ENCODE results near the gene IRS2.

Gene IRS2

DNA sequence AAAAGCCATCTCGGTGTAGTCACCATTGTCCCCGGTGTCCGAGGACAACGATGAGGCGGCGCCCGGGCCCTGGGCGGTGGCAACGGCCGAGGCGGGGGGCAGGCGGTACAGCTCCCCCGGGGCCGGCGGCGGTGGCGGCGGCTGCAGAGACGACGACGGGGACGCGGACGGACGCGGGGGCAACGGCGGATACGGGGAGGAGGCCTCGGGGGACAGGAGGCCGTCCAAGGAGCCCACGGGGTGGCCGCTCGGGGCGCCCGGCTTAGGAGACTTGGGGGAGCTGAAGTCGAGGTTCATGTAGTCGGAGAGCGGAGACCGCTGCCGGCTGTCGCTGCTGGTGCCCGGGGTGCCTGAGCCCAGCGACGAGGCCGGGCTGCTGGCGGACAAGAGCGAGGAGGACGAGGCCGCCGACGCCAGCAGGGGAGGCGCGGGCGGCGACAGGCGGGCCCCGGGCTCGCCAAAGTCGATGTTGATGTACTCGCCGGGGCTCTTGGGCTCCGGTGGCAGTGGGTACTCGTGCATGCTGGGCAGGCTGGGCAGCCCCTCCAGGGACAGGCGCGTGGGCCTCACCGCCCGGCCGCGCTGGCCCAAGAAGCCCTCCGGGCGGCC, 3.5 kb downstream of the IRS2 start:
- Histone ChIP-seq H3K79me2 (ENCODE audit: insufficient read depth, low read length) (no peaks in the 10 kb centered on the region), H3K9me2 (replicated peaks; ENCODE audit: low read depth, low read length) (no peaks in the 10 kb centered on the region), H3K4me3 (ENCODE audit: low read length, poor library complexity, severe bottlenecking) (no peak overlapping the region), H3K4me2 (ENCODE audit: low read depth, low read length, poor library complexity, severe bottlenecking) (no peak overlapping the region), H3K36me3 (ENCODE audit: insufficient read depth, low read length) (no peaks in the 10 kb centered on the region), H3K9ac (ENCODE audit: low read depth, low read length, poor library complexity, severe bottlenecking) (no peak overlapping the region), H4K20me1 (ENCODE audit: insufficient read depth, low read length, poor library complexity, severe bottlenecking) (peaks cover 5% of the 10 kb centered on the region), H3F3A (ENCODE audit: low read depth) (peaks cover 9% of the 10 kb centered on the region; the same call in 1 of the 2 replicates), H3K27me3 (ENCODE audit: insufficient read depth, low read length, poor library complexity, severe bottlenecking) (no peaks in the 10 kb centered on the region), H3K9me3 (ENCODE audit: insufficient read depth, low read depth, low read length) (no peaks in the 10 kb centered on the region), H3K4me1 (ENCODE audit: insufficient read depth, low read length, poor library complexity, severe bottlenecking) (peaks cover 36% of the 10 kb centered on the region), H2AFZ (ENCODE audit: low read length) (no peak overlapping the region)
- no peak for TF ChIP-seq EZH2phosphoT487 (IDR thresholded peaks at IDR 0.05; ENCODE audit: borderline replicate concordance)
- TF ChIP-seq, protein P1, sequence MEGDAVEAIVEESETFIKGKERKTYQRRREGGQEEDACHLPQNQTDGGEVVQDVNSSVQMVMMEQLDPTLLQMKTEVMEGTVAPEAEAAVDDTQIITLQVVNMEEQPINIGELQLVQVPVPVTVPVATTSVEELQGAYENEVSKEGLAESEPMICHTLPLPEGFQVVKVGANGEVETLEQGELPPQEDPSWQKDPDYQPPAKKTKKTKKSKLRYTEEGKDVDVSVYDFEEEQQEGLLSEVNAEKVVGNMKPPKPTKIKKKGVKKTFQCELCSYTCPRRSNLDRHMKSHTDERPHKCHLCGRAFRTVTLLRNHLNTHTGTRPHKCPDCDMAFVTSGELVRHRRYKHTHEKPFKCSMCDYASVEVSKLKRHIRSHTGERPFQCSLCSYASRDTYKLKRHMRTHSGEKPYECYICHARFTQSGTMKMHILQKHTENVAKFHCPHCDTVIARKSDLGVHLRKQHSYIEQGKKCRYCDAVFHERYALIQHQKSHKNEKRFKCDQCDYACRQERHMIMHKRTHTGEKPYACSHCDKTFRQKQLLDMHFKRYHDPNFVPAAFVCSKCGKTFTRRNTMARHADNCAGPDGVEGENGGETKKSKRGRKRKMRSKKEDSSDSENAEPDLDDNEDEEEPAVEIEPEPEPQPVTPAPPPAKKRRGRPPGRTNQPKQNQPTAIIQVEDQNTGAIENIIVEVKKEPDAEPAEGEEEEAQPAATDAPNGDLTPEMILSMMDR (conservative IDR thresholded peaks at IDR 0.05; ENCODE audit: low read length), result no peak

DNA sequence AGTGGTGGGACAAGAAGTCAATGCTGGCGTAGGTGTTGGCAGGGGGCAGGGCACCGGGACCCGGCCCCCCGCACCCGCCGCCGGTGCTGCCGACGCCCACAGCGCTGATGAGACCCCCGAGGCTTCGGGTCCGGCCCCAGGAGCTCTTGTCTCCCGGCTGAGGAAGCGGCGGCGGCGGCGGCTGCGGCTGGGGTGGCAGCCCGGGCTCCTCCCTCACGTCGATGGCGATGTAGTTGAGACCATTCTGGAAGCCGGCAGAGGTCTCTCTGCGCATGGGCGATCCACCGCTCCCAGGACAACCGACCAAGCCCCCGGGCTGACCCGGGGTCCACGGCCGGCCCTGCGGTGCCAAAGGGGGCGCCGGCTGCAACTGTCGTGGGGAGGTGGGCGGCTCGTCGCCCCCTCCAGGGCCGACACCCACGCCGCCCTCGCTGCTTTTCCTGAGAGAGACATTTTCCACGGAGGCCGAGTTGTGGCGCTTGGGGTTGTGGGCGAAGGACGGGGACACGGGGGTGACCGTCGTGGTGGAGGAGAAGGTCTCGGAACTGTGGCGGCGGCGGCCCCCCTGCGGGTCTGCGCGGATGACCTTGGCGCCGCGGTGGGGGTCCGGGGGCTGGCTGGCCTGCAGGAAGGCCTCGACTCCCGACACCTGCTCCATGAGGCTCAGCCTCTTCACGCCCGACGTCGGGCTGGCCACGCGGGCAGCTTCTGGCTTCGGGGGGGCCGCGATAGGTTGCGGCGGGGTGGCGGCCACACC, 4.1 kb downstream of the IRS2 start:
- Histone ChIP-seq H4K20me1 (ENCODE audit: insufficient read depth, low read length, poor library complexity, severe bottlenecking) (peaks cover 5% of the 10 kb centered on the region), H3K36me3 (ENCODE audit: insufficient read depth, low read length) (no peaks in the 10 kb centered on the region), H3K4me3 (ENCODE audit: low read length, poor library complexity, severe bottlenecking) (no peak overlapping the region), H3K27me3 (ENCODE audit: insufficient read depth, low read length, poor library complexity, severe bottlenecking) (no peaks in the 10 kb centered on the region), H3K9ac (ENCODE audit: low read depth, low read length, poor library complexity, severe bottlenecking) (no peak overlapping the region), H3K4me1 (ENCODE audit: insufficient read depth, low read length, poor library complexity, severe bottlenecking) (peaks cover 37% of the 10 kb centered on the region), H2AFZ (ENCODE audit: low read length) (no peak overlapping the region), H3K9me2 (replicated peaks; ENCODE audit: low read depth, low read length) (no peaks in the 10 kb centered on the region), H3K79me2 (ENCODE audit: insufficient read depth, low read length) (no peaks in the 10 kb centered on the region), H3K4me2 (ENCODE audit: low read depth, low read length, poor library complexity, severe bottlenecking) (no peak overlapping the region), H3F3A (ENCODE audit: low read depth) (peaks cover 9% of the 10 kb centered on the region; the same call in 1 of the 2 replicates), H3K9me3 (ENCODE audit: insufficient read depth, low read depth, low read length) (no peaks in the 10 kb centered on the region)
- no peak for TF ChIP-seq EZH2phosphoT487 (IDR thresholded peaks at IDR 0.05; ENCODE audit: borderline replicate concordance)
- TF ChIP-seq, protein P1 (conservative IDR thresholded peaks at IDR 0.05; ENCODE audit: low read length), result no peak

DNA sequence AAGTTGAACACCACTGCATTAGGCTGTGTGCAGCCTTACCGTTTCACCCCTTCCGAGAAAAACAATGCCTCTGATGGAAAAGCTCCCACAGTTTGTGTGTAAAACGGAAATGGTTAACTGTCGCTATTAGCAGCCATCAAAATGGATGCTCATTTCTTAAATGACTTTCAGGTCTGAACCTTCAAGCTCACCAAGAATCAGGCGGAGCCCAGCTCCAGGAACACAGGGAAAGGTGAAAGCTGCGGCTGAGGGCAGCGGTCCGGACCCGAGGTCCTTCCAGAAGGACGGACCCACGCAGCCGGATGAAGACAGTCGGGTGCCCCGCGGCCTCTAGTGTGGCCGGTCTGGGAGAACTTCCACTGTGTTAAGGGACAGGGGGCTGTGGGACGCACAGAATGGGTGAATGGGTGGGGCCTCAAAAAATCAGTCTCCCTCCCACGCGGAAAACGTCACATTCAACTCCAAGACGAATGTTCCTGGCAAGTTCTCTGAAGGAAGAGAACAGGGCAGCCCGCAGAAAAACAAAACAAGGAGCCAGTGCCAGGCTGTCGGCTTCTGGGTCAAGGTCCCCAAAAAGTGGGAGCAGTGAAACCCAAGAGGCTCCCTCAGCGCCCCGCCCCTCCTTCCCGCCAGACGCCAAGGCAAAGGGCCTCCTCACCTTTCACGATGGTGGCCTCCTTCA, 4.9 kb downstream of the IRS2 start:
- Histone ChIP-seq H4K20me1 (ENCODE audit: insufficient read depth, low read length, poor library complexity, severe bottlenecking) (peaks cover 5% of the 10 kb centered on the region), H2AFZ (ENCODE audit: low read length) (no peak overlapping the region), H3K9me3 (ENCODE audit: insufficient read depth, low read depth, low read length) (no peaks in the 10 kb centered on the region), H3K27me3 (ENCODE audit: insufficient read depth, low read length, poor library complexity, severe bottlenecking) (no peaks in the 10 kb centered on the region), H3K4me1 (ENCODE audit: insufficient read depth, low read length, poor library complexity, severe bottlenecking) (peaks cover 42% of the 10 kb centered on the region), H3F3A (ENCODE audit: low read depth) (peaks cover 9% of the 10 kb centered on the region; the same call in 1 of the 2 replicates), H3K9me2 (replicated peaks; ENCODE audit: low read depth, low read length) (no peaks in the 10 kb centered on the region), H3K79me2 (ENCODE audit: insufficient read depth, low read length) (no peaks in the 10 kb centered on the region), H3K9ac (ENCODE audit: low read depth, low read length, poor library complexity, severe bottlenecking) (no peak overlapping the region), H3K4me3 (ENCODE audit: low read length, poor library complexity, severe bottlenecking) (no peak overlapping the region), H3K4me2 (ENCODE audit: low read depth, low read length, poor library complexity, severe bottlenecking) (no peak overlapping the region), H3K36me3 (ENCODE audit: insufficient read depth, low read length) (no peaks in the 10 kb centered on the region)
- no peak for TF ChIP-seq EZH2phosphoT487 (IDR thresholded peaks at IDR 0.05; ENCODE audit: borderline replicate concordance)
- TF ChIP-seq, protein P1 (conservative IDR thresholded peaks at IDR 0.05; ENCODE audit: low read length), result no peak
